Measurements from ENCODE around the gene CDCA5.
"Not testable (repeated sequence)": the region's sequence is repeated elsewhere in the genome, so short reads cannot be mapped to it uniquely, and the experiment has no call there.

The CDCA5 gene

DNA sequence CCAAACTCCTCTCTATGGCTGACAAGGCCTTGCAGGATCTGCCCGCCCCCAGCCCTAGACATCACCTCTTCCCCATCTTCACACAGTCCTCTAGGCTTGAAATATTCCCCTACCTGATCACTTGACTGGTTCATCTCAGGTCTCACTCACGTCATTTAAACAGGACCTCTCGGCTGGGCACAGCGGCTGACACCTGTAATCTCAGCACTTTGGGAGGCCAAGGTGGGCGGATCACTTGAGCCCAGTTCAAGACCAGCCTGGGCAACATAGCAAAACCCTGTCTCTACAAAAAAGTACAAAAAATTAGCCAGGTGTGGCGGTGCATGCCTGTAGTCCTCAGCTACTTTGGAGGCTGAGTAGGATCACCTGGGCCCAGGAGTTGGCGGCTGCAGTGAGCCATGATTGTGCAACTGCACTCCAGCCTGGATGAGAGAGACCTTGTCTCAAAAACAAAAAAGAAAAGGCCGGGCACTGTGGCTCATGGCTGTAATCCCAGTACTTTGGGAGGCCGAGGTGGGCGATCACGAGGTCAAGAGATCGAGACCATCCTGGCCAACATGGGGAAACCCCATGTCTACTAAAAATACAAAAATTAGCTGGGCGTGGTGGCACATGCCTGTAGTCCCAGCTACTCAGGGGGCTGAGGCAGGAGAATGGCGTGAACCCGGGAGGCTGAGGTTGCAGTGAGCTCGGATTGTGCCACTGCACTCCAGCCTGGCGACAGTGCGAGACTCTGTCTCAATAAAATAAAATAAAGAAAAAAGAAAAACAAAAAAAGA, 35.2 kb upstream of the CDCA5 start:
- DNase-seq (ENCODE audit: low read depth): not testable (repeated sequence)

DNA sequence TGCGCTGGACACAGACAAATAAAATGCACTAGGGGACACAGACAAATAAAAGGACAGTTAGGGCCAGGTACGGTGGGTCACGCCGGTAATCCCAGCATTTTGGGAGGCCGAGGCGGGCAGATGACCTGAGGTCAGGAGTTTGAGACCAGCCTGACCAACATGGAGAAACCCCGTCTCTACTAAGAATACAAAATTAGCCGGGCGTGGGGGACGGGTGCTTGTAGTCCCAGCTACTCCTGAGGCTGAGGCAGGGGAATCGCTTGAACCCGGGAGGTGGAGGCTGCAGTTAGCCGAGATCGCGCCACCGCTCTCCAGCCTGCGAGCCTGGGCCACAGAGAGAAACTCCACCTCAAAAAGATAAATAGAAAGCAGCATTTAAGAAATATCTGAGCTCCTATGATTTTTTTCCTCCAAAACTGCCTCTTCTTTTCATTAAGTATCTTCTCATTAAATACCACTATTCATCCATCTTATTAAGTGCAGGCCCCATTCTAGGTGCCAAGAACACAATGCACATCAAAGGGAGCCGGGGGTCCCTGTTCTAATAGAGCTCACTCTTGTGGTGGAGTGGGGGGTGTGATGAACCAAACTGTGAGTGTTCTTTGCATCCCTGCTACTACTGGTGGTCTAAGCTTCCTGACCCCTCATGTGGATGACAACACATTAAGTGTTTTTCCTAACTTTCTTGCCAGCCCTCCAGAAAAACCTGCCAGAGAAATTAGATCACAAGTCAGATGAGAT, 34.4 kb upstream of the CDCA5 start:
- DNase-seq (ENCODE audit: low read depth): no peak

DNA sequence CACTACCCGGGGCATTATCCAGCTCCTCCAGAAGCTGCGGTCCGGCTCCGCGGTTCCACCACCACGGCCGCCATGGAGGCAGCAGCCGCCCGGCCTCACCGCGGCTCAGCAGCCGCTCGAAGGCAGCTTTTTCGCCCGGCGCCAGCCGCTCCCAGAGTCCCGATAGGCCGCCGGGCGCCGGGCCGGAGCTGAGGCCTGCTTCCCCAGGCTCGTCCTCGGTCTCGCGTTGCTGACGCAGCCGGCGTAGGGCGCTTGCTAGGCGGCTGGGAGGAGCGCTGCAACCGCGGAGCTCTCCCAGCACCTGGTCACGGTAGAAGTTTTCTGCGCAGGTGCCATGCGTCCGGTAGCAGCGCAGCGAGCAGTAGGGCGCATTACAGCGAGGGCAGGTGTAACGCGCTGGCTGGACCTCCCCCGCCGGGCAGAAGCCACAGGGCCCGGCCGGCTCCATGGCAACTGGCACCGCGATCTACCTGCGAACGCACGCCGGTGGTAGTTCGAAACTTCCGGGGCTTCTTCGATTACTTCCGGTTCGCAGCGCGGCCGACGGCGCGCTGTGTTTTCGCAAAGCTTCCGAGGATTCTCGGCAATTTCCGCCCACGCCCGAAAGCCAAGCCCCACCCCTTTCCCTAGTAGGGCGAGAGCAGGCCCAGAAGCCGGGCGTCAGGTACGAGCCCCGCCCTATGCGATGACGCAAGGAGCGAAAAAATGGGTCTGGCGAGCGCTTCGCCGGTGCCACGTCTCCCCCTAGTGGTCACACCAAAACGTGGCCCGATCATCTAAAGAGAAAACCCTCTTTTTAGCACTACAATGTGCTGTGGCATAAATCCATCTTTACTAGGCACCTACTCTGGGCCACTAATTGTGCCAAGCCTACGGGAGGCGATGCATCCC, 33.6 kb upstream of the CDCA5 start, which contains the start of gene ZNHIT2:
ZNHIT2 (minus strand) TSS at position 496 of the 891 bp plus-strand sequence; CDS start at position 448, 48 bp downstream.
- DNase-seq (ENCODE audit: low read depth): peak; percentile 100

DNA sequence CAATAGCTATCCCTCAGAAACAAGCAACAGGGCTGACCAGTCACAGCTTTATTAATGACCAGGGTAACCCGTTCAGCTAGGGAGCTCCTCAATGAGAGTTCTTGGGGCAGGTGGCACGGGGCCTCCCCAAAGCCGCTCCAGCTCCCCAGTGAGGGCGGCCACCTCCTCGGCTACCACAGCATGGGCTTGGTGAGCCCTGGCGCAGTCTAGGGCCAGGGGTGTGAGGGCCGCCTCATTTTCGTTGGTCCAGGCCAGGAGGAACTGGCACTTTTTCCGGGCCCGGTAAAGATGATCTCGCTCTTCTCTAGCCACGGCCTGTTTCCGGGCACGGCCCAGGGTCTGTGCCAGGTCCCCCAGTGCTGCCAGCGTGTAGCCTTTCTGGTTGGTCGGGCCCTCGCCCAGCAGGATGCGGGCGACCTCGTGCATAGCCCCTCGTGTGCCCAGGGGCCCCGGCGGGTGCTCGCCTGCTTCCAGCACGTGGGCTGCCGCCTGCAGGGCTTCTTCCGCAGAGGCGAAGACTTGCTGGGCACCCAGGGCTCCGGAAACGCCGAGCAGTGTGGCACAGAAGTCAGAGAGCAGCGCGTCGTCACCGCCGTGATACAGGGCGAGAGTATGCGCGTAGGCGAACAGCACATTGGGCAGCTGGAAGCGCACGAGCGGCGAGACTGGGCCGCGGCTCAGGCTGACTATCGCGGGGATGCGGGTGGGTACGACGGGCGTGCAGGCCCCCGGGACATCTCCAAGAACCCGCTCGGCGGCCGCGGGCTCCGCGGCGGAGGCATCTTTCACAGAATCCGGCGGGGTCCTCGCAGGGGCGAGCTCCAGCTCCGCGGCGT, 32.7 kb upstream of the CDCA5 start:
- DNase-seq (ENCODE audit: low read depth): peak; percentile 33

DNA sequence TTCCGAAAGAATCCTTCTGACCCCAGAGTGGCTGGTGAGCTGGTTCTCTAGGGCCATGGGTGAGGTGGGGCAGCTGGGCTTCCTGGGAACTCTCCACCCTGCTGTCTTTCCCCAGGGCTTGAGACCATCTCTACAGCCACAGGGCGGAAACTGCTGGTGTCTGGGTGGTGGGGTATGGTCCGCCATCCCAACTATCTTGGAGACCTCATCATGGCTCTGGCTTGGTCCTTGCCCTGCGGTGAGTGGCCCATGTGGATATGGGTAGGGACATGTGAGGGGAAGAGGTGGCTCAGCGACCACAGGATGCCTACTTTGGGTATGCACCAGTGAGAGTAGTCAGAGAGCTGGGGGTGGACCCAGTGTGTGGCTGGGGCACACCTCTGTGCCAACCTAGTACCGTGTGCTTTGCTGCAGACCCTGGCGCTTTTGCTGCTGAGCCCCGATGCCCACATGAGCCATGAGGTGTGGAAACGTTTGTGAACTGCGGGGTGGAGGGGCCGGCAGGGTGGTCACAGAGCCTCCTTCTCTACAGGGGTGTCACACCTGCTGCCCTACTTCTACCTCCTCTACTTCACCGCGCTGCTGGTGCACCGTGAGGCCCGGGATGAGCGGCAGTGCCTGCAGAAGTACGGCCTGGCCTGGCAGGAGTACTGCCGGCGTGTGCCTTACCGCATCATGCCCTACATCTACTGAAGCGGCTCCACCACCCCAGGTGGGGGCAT, 31.7 kb upstream of the CDCA5 start:
- no peak for DNase-seq (ENCODE audit: low read depth)

DNA sequence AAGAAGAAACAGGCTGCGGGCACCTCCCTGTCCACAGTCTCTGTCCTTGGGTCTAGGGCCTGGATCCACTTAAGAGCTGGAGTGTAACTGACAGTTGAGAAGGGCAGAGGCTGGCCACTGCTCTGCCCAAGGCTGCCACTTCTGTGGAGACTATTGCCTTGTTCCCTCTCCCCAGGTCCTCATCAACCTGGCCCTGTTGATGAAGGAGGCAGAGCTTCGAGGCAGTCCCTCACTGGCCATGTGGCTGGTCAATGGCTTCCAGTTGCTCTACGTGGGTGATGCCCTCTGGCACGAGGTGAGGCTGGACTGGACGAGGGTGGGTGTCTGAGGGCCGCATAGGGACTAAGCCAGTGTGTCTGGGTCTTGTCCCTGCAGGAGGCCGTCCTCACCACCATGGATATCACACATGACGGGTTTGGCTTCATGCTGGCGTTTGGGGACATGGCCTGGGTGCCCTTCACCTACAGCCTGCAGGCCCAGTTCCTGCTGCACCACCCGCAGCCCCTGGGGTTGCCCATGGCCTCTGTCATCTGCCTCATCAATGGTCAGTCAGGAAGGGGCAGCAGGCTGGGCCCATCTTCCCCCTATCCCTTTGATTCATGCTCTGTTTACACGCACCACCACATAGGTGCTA, 30.8 kb upstream of the CDCA5 start:
- DNase-seq (ENCODE audit: low read depth): no peak

DNA sequence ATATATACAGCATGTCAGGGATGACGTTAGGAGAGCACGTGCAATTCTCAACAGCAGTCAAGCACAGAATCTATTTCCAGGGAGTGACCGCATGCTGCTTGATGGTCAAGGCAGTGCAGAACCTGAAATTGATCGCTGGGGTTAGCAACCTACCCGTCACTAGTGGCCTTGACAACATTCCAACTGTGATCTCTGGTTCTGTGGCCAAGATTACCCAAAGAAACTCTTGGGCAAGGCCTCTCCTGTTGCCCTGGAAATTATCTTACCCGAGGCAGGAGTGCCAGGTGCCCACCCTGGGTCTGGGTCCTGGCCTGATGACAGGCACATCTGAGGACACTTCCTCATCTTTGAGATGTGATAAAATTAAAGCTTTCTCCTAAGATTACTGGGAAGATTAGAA, 30.0 kb upstream of the CDCA5 start:
- DNase-seq (ENCODE audit: low read depth): no peak

DNA sequence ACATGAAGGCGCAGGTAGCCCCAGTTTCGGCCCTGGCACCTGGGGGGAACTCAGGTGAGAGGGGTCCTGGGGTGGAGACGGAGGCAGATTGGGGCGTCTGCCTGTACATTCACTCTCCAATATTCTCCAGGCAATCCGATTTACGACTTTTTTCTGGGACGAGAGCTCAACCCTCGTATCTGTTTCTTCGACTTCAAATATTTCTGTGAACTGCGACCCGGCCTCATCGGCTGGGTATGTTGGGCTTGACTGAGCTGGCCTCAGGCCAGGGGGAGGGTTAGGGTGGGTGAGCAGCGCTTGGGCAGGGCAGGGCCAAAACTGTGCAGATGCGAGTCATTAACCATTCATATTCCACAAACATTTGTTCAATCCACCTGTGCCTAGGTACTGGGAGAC, 29.5 kb upstream of the CDCA5 start:
- no peak for DNase-seq (ENCODE audit: low read depth)

DNA sequence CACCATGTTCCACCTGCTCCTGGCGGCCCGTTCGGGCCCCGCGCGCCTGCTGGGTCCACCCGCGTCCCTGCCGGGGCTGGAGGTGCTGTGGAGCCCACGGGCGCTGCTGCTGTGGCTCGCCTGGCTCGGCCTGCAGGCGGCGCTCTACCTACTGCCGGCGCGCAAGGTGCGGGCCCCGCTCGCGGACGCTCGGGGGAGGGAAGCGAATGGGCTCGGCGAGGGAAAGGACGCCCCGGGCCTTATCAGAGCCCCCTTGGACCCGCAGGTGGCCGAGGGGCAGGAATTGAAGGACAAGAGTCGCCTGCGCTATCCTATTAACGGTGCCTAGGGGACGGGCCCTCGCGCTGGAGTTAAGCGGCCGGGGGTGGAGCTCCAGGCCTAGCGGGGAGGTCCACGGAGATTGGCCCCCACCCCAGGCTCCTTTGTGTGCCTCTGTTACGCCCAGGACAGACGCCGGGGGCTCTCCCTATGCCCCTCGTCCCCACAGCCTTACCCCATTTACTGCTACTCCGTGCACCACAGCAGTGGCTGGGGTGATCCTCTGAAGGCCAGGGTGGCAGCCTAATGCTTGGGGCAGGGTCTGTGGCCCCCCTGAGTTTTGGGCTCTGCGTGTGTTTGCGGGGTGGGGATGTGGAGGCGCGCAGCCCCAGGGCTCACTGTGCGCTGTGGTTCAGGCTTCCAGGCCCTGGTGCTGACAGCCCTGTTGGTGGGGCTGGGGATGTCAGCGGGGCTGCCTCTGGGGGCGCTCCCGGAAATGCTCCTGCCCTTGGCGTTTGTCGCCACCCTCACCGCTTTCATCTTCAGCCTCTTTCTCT, 28.9 kb upstream of the CDCA5 start:
- DNase-seq (ENCODE audit: low read depth): peak; percentile 70

DNA sequence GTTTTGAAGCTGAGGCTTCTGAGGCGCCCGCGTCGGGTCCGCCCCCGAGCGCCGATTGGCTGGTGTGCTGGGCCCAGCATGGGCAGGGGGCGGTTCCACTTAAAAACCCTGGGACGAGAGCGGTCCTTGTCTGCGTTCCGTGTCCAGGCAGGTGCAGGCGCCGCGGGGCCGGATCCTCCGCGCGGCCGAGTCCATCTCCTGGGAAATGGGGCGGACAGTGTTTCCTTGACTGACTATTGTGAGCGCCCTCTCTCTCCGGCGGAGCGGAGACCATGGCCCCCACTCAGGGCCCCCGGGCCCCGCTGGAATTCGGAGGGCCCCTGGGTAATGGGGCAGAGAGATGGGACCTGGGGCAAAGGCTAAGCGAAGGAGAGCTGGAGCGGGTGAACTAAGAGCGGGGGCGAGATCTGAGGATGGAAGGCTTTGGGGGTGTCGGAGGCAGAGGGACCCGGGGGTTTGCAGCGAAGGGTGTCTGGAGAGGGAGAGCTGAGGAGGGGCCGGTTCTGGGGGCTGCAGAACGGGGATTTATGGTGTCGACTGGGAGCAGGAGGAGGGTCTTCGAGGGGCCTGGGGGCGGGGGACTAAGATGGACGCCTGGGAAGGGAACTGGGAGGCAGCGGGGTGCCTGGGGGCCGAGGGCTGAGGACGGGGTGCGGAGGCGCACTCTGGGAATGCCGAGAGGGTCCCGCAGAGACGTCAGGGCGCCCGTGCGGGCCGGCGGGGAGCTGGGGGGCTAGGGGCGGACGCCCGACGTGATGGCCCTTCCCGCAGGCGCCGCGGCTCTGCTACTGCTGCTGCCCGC, 28.1 kb upstream of the CDCA5 start, which contains the start of gene TM7SF2:
TM7SF2 (plus strand) TSS at position 129 of the 802 bp plus-strand sequence; CDS start at position 273, 144 bp downstream.
- DNase-seq (ENCODE audit: low read depth): peak; percentile 94

DNA sequence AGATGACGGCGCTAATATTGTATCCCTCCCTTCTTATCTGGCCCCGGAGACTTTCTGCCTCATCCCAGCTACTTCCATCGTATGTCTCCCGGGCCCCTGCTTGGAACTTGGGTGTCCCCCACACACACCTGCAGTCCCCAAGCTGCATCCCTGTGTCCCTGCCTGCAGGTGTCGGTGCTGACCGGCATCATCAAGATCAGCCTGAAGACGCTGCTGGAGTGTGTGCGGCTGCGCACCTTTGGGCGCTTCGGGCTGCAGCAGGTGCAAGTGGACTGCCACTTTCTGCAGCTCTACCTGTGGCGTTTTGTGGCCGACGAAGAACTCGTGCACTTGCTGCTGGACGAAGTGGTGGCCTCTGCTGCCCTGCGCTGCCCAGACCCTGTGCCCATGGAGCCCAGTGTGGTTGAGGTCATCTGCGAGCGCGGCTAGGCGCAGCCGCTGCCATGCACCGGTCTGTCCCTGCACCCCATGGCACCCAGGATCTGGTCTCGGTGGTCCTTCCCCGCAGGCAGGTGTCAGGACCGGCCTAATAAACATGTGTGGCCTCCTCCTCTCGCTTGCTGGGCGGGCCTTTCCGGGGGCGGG, 27.4 kb upstream of the CDCA5 start:
- DNase-seq (ENCODE audit: low read depth): no peak

DNA sequence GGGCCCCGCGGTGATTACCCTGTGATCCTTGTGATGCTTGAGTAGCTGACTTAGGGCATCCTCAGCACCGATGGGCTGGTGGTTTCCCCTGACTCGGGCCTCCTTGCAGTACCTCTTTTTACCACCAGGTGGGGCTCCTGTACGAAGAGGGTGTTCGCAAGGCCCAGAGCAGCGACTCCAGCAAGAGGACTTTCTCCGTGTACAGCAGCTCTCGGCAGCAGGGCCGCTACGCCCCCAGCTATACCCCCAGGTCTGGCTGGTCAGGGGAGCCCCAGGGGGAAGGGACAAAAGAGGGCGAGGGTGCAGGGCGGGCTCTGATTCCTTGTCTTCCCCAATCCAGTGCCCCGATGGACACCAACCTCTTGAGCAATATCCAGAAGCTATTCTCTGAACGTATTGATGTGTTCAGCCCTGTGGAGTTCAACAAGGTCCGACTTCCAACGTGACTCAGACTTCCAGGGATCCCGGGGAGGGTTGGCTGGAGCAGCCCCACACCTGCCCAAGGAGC, 26.6 kb upstream of the CDCA5 start:
- peak; percentile 98 for DNase-seq (ENCODE audit: low read depth)

DNA sequence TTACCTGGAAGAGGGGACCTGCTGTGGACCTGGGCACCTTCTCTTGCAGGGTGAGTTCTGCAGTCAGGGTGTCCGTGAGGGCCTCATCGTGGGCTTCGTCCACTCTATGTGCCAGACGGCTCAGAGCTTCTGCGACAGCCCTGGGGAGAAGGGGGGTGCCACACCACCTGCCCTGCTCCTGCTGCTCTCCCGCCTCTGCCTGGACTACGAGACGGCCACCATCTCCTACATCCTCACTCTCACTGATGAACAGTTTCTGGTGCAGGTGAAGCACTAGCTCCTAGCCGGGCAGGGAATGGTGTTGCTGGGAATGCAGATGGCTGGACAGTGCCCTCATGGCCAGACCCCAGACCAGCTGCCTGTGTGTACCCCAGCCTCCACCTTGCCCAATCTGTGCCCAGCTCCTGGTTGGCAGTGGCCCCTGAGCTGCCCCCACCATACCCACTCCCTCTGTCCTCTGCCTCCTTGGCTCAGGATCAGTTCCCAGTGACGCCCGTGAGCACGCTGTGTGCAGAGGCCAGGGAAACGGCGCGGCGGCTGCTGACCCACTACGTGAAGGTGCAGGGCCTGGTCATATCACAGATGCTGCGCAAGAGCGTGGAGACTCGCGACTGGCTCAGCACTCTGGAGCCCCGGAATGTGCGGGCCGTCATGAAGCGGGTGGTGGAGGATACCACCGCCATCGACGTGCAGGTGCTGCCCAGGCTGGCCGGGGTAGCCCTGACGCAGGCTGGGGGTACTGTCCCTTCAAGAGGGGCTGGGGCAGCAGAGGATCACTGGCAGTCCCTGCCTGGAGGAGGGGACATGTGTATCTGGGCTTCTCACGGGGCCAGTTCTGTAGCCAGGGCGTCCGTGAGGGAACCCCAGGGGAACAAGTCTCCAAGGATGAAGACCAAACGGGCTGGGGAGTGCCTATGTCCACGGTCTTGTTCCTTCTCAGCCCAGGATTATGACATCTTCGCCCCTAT, 25.7 kb upstream of the CDCA5 start:
- DNase-seq (ENCODE audit: low read depth): no peak

DNA sequence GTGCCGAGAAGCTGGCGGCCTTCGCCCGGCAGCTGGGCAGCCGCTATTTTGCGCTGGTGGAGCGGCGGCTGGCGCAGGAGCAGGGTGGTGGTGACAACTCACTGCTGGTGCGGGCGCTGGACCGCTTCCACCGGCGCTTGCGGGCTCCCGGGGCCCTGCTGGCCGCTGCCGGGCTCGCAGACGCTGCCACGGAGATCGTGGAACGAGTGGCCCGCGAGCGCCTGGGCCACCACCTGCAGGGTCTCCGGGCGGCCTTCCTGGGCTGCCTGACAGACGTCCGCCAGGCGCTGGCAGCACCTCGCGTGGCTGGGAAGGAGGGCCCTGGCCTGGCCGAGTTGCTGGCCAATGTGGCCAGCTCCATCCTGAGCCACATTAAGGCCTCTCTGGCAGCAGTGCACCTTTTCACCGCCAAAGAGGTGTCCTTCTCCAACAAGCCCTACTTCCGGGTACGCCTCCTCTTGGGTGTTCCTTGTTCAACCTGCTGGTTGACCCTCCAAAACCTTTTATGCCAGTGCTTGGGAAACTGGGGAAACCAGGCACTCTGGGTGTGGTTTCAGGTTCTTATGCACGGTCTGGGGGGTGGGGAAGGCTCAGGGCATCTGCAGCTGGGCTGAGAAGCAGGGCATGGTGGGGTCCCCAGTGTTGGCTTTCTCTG, 24.8 kb upstream of the CDCA5 start:
- no peak for DNase-seq (ENCODE audit: low read depth)

DNA sequence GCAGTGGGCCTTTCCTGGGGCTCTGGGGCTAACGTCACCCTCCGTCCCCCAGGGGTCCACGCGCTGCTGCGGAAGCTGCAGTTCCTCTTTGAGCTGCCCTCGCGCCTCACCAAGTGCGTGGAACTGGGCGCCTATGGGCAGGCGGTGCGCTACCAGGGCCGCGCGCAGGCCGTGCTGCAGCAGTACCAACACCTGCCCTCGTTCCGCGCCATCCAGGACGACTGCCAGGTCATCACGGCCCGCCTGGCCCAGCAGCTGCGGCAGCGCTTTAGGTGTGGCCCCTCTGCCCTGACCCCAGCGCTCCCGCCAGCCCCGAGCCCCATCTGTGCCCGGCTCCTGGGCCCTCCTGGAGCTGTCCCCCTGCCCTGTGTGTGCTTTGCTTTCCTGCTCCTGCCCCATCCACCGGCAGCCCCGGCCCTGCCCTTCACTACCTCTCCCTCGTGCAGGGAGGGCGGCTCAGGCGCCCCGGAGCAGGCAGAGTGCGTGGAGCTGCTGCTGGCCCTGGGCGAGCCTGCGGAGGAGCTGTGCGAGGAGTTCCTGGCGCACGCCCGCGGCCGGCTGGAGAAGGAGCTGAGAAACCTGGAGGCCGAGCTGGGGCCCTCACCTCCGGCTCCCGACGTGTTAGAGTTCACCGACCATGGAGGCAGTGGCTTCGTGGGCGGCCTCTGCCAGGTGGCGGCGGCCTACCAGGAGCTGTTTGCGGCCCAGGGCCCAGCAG, 24.1 kb upstream of the CDCA5 start:
- DNase-seq (ENCODE audit: low read depth): no peak
